T-cell (primary cell): Measurements from ENCODE around the gene MAP3K3. TPM values are rescaled to one million over a fixed set of nuclear protein-coding genes. Genes with fewer than 3 reads are reported as not detected.
A peak's percentile ranks its signal among the peaks of the same experiment; 100 is the strongest.

Experiments used
- ATAC-seq, 4 experiments: fragments of 200-7000 bp in 3 of 4; fragments of 150-1000 bp in 1 of 4; cut with Tn5 transposase; replicated peaks in 1 of 4; 1 replicate in 3 of 4; 2 replicates in 1 of 4; pipeline ENCODE4 v1.10.0; 2021; ENCODE audit warnings: moderate library complexity in 3 of 4, mild to moderate bottlenecking in 2 of 4, moderate number of reproducible peaks in 1 of 4
- CTCF ChIA-PET, 2 donors: fragments of 300-600 bp; sonication (Branson Sonifier 250); formaldehyde crosslinking; loops; one replicate each; lab custom pipeline; 2022; ENCODE audit warnings: antibody characterized with exemption in 2 of 2; lab: Charles Lee
- POLR2A ChIA-PET, 2 donors: fragments of 300-600 bp; sonication (Branson Sonifier 250); formaldehyde crosslinking; loops; one replicate each; lab custom pipeline; 2022; ENCODE audit warnings: antibody characterized with exemption in 2 of 2; lab: Charles Lee
- DNase-seq, 35 experiments: peaks; one replicate each; pipeline versions ENCODE4 v3.0.0 to v3.0.0-alpha.2; 2013 to 2023
- H3K27ac ChIP-seq: one replicate; pipeline ENCODE4 v1.5.1; 2013; ENCODE audit warnings: low read length
- H3K27me3 ChIP-seq, 2 experiments: replicated peaks in 1 of 2; 1 replicate in 1 of 2; 2 replicates in 1 of 2; pipeline versions ENCODE4 v1.6.1 to v1.7.0; 2013; ENCODE audit warnings: low read length in 1 of 2, mixed read lengths in 1 of 2; ENCODE audit not compliant: control insufficient read depth in 2 of 2, insufficient read depth in 2 of 2; ENCODE audit errors: extremely low read depth in 1 of 2
- H3K36me3 ChIP-seq, 2 donors: 1 replicate in 1 of 2; 2 replicates in 1 of 2; pipeline versions ENCODE4 v1.6.1 to v1.7.0; 2013; ENCODE audit warnings: low read length in 1 of 2; ENCODE audit not compliant: control insufficient read depth in 2 of 2, insufficient read depth in 1 of 2; ENCODE audit errors: extremely low read depth in 1 of 2
- H3K4me1 ChIP-seq, 2 experiments: 1 replicate in 1 of 2; 2 replicates in 1 of 2; pipeline versions ENCODE4 v1.6.1 to v1.7.0; 2013; ENCODE audit warnings: low read length in 2 of 2, mixed read lengths in 1 of 2; ENCODE audit not compliant: insufficient read depth in 2 of 2, control insufficient read depth in 1 of 2; ENCODE audit errors: extremely low read depth in 1 of 2
- H3K4me3 ChIP-seq, 2 donors: 1 replicate in 1 of 2; 2 replicates in 1 of 2; pipeline versions ENCODE4 v1.5.1 to v1.7.0; 2013; ENCODE audit warnings: mild to moderate bottlenecking in 2 of 2, low read length in 1 of 2, moderate library complexity in 1 of 2; ENCODE audit not compliant: control insufficient read depth in 1 of 2; ENCODE audit errors: extremely low read depth in 1 of 2
- H3K9me3 ChIP-seq: 2 replicates; pipeline ENCODE4 v1.7.0; 2013
- H3K27ac Mint-ChIP-seq, 2 donors: one replicate each; pipeline ENCODE4 v1.8.0; 2020 to 2021; ENCODE audit warnings: mild to moderate bottlenecking in 2 of 2, mixed read lengths in 2 of 2
- H3K27me3 Mint-ChIP-seq, 2 donors: one replicate each; pipeline ENCODE4 v1.8.0; 2021 to 2022; ENCODE audit warnings: mixed read lengths in 2 of 2
- H3K36me3 Mint-ChIP-seq: one replicate; pipeline ENCODE4 v1.8.0; 2021; ENCODE audit warnings: mixed read lengths
- H3K4me1 Mint-ChIP-seq, 3 donors: one replicate each; pipeline ENCODE4 v1.8.0; 2020 to 2022; ENCODE audit warnings: mixed read lengths in 3 of 3, mild to moderate bottlenecking in 1 of 3
- H3K4me3 Mint-ChIP-seq, 3 donors: one replicate each; pipeline ENCODE4 v1.8.0; 2020 to 2022; ENCODE audit warnings: mild to moderate bottlenecking in 3 of 3, mixed read lengths in 3 of 3, moderate library complexity in 3 of 3
- H3K9me3 Mint-ChIP-seq, 3 donors: one replicate each; pipeline ENCODE4 v1.8.0; 2020 to 2022; ENCODE audit warnings: mixed read lengths in 3 of 3
- WGBS: methylation state at CpG from one replicate; pipeline ENCODE4 v1.1.5; 2013; ENCODE audit warnings: missing lambda C conversion rate; ENCODE audit not compliant: insufficient coverage; 5-methylcytosine and 5-hydroxymethylcytosine counted together
- total RNA-seq, 35 experiments: library from RNA in 6 of 35; stranded (reverse) in 6 of 35; fragments of 120-200 nt in 1 of 35; gene quantifications; one replicate each; pipeline versions ENCODE4 v1.2.1 to v1.2.4 and lab custom pipeline; 2013 to 2026

MAP3K3 gene
- total RNA-seq, 5 donors from 2014 or later (not counting 1 experiment from before 2014, with no cell fraction given), result 71.0 to 91.1 (median 85.4) TPM

GRCh38 chr17:63587770-63588169 lies 34.4 kb upstream of the MAP3K3 start:
- Mint-ChIP-seq H3K27ac (no peak overlapping the region), H3K36me3 (peaks cover 54% of the 10 kb centered on the region), H3K27me3 (no peaks in the 10 kb centered on the region), H3K9me3 (no peaks in the 10 kb centered on the region), H3K4me3 (no peak overlapping the region), H3K4me1 (peaks cover 17 to 24% (median 19%) of the 10 kb centered on the region in 3 donors)
- Histone ChIP-seq H3K27ac (no peak overlapping the region), H3K9me3 (no peaks in the 10 kb centered on the region), H3K4me1 (peaks cover 6 to 14% of the 10 kb centered on the region in 2 experiments), H3K4me3 (no peak overlapping the region), H3K27me3 (no peaks in the 10 kb centered on the region), H3K36me3 (peaks cover 25 to 74% of the 10 kb centered on the region in 2 donors)
- POLR2A ChIA-PET, result no interaction called here
- CTCF ChIA-PET, result interaction anchor here (0.7 kb wide), 4 partner anchors 19 to 277 kb away, joined by 3 to 7 read pairs (median 3); partner anchors contain the start of gene CCDC47 (in 1 of the 2)
- DNase-seq (no peak), ATAC-seq (no peak)
- whole genome bisulfite sequencing, result no CpG with 5 or more reads among the region's 5 CpGs

- H3K36me3 ChIP-seq, result peaks cover 25 to 69% of the 10 kb centered on the region in 2 donors
- no peak overlapping the region for H3K4me3 ChIP-seq
- H3K27ac ChIP-seq, result no peak overlapping the region
- H3K9me3 ChIP-seq, result no peaks in the 10 kb centered on the region
- CTCF ChIA-PET, result no interaction called here
- no peak for DNase-seq
- ATAC-seq, result no peak
- no peaks in the 10 kb centered on the region for H3K9me3 Mint-ChIP-seq
- no peaks in the 10 kb centered on the region for H3K27me3 ChIP-seq
- no peak overlapping the region for H3K4me3 Mint-ChIP-seq
- 96% methylated on average over 10 of the region's 11 CpGs for WGBS
- peaks cover 48% of the 10 kb centered on the region for H3K36me3 Mint-ChIP-seq
- peaks cover 6 to 14% of the 10 kb centered on the region in 2 experiments for H3K4me1 ChIP-seq
- POLR2A ChIA-PET, result interaction anchor here in 1 of 2 donors (0.6 kb wide), 1 partner anchor 162 kb away, joined by 3 read pairs; no protein-coding TSS in a partner anchor
- H3K27ac Mint-ChIP-seq, result no peak overlapping the region
- no peaks in the 10 kb centered on the region for H3K27me3 Mint-ChIP-seq
- H3K4me1 Mint-ChIP-seq, result peaks cover 14 to 21% (median 16%) of the 10 kb centered on the region in 3 donors
Measured at GRCh38 chr17:63588797-63589196, 33.4 kb upstream of the MAP3K3 start.

GRCh38 chr17:63589646-63590045 lies 32.6 kb upstream of the MAP3K3 start:
- no peak overlapping the region for H3K4me3 ChIP-seq
- 100% methylated on average over 1 of the region's 1 CpG for WGBS
- CTCF ChIA-PET, result interaction anchor here in 1 of 2 donors (0.6 kb wide), 1 partner anchor 1608 kb away, joined by 3 read pairs; no protein-coding TSS in a partner anchor
- H3K27ac Mint-ChIP-seq, result peak overlapping the region in 1 of 2 donors; percentile 60
- H3K4me3 Mint-ChIP-seq, result no peak overlapping the region
- H3K4me1 Mint-ChIP-seq, result peaks cover 11 to 17% (median 13%) of the 10 kb centered on the region in 3 donors
- no peaks in the 10 kb centered on the region for H3K27me3 Mint-ChIP-seq
- ATAC-seq, result no peak
- no peaks in the 10 kb centered on the region for H3K27me3 ChIP-seq
- DNase-seq, result no peak
- H3K9me3 Mint-ChIP-seq, result no peaks in the 10 kb centered on the region
- H3K4me1 ChIP-seq, result peaks cover 6 to 13% of the 10 kb centered on the region in 2 experiments
- peaks cover 45% of the 10 kb centered on the region for H3K36me3 Mint-ChIP-seq
- peaks cover 21 to 64% of the 10 kb centered on the region in 2 donors for H3K36me3 ChIP-seq
- POLR2A ChIA-PET, result no interaction called here
- H3K27ac ChIP-seq, result no peak overlapping the region
- H3K9me3 ChIP-seq, result no peaks in the 10 kb centered on the region

DNA sequence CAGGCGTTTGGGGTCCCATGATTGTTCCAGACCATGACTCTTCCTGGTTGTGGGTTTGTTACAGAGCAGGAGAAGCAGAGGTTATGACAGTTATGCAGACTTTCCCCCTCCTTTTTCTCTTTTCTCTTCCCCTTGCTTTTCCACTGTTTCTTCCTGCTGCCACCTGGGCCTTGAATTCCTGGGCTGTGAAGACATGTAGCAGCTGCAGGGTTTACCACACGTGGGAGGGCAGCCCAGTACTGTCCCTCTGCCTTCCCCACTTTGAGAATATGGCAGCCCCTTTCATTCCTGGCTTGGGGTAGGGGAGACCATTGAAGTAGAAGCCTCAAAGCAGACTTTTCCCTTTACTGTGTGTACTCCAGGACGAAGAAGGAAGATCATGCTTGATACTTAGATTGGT lies 29.4 kb upstream of the MAP3K3 start:
- peak overlapping the region; percentile 27 to 66 for H3K27ac Mint-ChIP-seq
- ATAC-seq, result no peak
- Histone ChIP-seq H3K4me1 (peaks cover 0 to 15% of the 10 kb centered on the region in 2 experiments), H3K9me3 (no peaks in the 10 kb centered on the region), H3K27me3 (no peaks in the 10 kb centered on the region), H3K27ac (no peak overlapping the region), H3K36me3 (peaks cover 17 to 45% of the 10 kb centered on the region in 2 donors), H3K4me3 (no peak overlapping the region)
- whole genome bisulfite sequencing, result 88% methylated on average over 1 of the region's 3 CpGs
- no peak for DNase-seq
- H3K27me3 Mint-ChIP-seq, result no peaks in the 10 kb centered on the region
- peaks cover 30% of the 10 kb centered on the region for H3K36me3 Mint-ChIP-seq
- ChIA-PET POLR2A (no interaction called here), CTCF (no interaction called here)
- no peak overlapping the region for H3K4me3 Mint-ChIP-seq
- H3K4me1 Mint-ChIP-seq, result peaks cover 5 to 14% (median 12%) of the 10 kb centered on the region in 3 donors
- no peaks in the 10 kb centered on the region for H3K9me3 Mint-ChIP-seq

- Mint-ChIP-seq H3K27ac (peak overlapping the region in 1 of 2 donors; percentile 31), H3K36me3 (peaks cover 14% of the 10 kb centered on the region), H3K4me3 (no peak overlapping the region), H3K9me3 (no peaks in the 10 kb centered on the region), H3K27me3 (no peaks in the 10 kb centered on the region), H3K4me1 (peaks cover 20 to 30% (median 27%) of the 10 kb centered on the region in 3 donors)
- no peaks in the 10 kb centered on the region for H3K27me3 ChIP-seq
- WGBS, result 100% methylated on average over 2 of the region's 3 CpGs
- no peak for DNase-seq
- peaks cover 2 to 25% of the 10 kb centered on the region in 2 experiments for H3K4me1 ChIP-seq
- POLR2A ChIA-PET, result no interaction called here
- ATAC-seq, result no peak
- no peaks in the 10 kb centered on the region for H3K9me3 ChIP-seq
- peaks cover 5 to 25% of the 10 kb centered on the region in 2 donors for H3K36me3 ChIP-seq
- no peak overlapping the region for H3K4me3 ChIP-seq
- CTCF ChIA-PET, result no interaction called here
- no peak overlapping the region for H3K27ac ChIP-seq
Measured at GRCh38 chr17:63595132-63595531, 27.1 kb upstream of the MAP3K3 start.

GRCh38 chr17:63596856-63597586 lies 25.2 kb upstream of the MAP3K3 start:
- H3K9me3 Mint-ChIP-seq, result no peaks in the 10 kb centered on the region
- Histone ChIP-seq H3K27ac (peak overlapping the region; percentile 57), H3K36me3 (peaks cover 0 to 8% of the 10 kb centered on the region in 2 donors), H3K27me3 (no peaks in the 10 kb centered on the region), H3K4me3 (no peak overlapping the region), H3K9me3 (no peaks in the 10 kb centered on the region), H3K4me1 (peaks cover 14 to 40% of the 10 kb centered on the region in 2 experiments)
- no peaks in the 10 kb centered on the region for H3K27me3 Mint-ChIP-seq
- H3K36me3 Mint-ChIP-seq, result no peaks in the 10 kb centered on the region
- peaks cover 35 to 43% (median 40%) of the 10 kb centered on the region in 3 donors for H3K4me1 Mint-ChIP-seq
- ChIA-PET CTCF (interaction anchor here (0.5 to 0.7 kb wide), 2 partner anchors 47 to 190 kb away, joined by 3 read pairs; no protein-coding TSS in a partner anchor), POLR2A (interaction anchor here in 1 of 2 donors (0.7 to 1.3 kb wide), 2 partner anchors 14 to 28 kb away, joined by 3 to 6 read pairs; no protein-coding TSS in a partner anchor)
- peak in 1 of 35 experiments; percentile 42 for DNase-seq
- H3K27ac Mint-ChIP-seq, result peak overlapping the region; percentile 33 to 64
- ATAC-seq, result peak in 1 of 4 experiments; percentile 51
- H3K4me3 Mint-ChIP-seq, result peak overlapping the region in 1 of 3 donors; percentile 0
- WGBS, result no CpG with 5 or more reads among the region's 6 CpGs
